Ascending aorta (tissue), 2 donors: ENCODE measurements around the gene TBC1D19. TPM values are rescaled to one million over a fixed set of nuclear protein-coding genes. Genes with fewer than 3 reads are reported as not detected.

Experiments
- DNase-seq, 2 donors: peaks; one replicate each; pipeline ENCODE4 v3.0.0-alpha.2; 2019; ENCODE audit warnings: low spot score in 2 of 2
- H3K27ac ChIP-seq, 2 donors: fragments of 200-600 bp; sonication (generic); one replicate each; pipeline ENCODE4 v1.5.1; 2016 to 2017; ENCODE audit warnings: mild to moderate bottlenecking in 1 of 2
- H3K27me3 ChIP-seq: fragments of 200-600 bp; sonication (generic); one replicate; pipeline ENCODE4 v1.5.1; 2017
- H3K36me3 ChIP-seq, 2 donors: fragments of 200-600 bp; sonication (generic); one replicate each; pipeline ENCODE4 v1.5.1; 2016
- H3K4me1 ChIP-seq, 2 donors: fragments of 200-600 bp; sonication (generic); one replicate each; pipeline ENCODE4 v1.5.1; 2016 to 2017; ENCODE audit warnings: mild to moderate bottlenecking in 1 of 2
- H3K4me3 ChIP-seq, 2 donors: fragments of 200-600 bp; sonication (generic); one replicate each; pipeline ENCODE4 v1.5.1; 2016 to 2017; ENCODE audit warnings: mild to moderate bottlenecking in 1 of 2
- H3K9me3 ChIP-seq, 2 donors: fragments of 200-600 bp; sonication (generic); one replicate each; pipeline ENCODE4 v1.5.1; 2016
- intact Hi-C: fragments of 100-400 bp; cut with DNase I; formaldehyde crosslinking; loops from one replicate; pipeline ENCODE4 v1.15.1; 2023
- total RNA-seq: library from RNA; depleted of rRNA; stranded (reverse); fragments of >200 nt; gene quantifications from one replicate; pipeline ENCODE4 v1.1.0, GENCODE V29; 2016
- TF ChIP-seq, protein P1 (sequence below), 3 experiments: fragments of 200-600 bp in 2 of 3; fragments of 450-650 bp in 1 of 3; sonication (generic) in 2 of 3; IDR thresholded peaks; one replicate each; pipeline ENCODE4 v1.5.1; 2016 to 2019; ENCODE audit warnings: antibody characterized with exemption in 3 of 3, mild to moderate bottlenecking in 1 of 3, moderate library complexity in 1 of 3

Gene TBC1D19
- total RNA-seq, 1 donor from 2014 or later = 18.1 TPM

- Histone ChIP-seq H3K27me3 (no peaks in the 10 kb centered on the region), H3K4me1 (no peaks in the 10 kb centered on the region), H3K36me3 (no peaks in the 10 kb centered on the region), H3K27ac (no peak overlapping the region), H3K9me3 (no peaks in the 10 kb centered on the region), H3K4me3 (no peak overlapping the region)
- TF ChIP-seq, protein P1, sequence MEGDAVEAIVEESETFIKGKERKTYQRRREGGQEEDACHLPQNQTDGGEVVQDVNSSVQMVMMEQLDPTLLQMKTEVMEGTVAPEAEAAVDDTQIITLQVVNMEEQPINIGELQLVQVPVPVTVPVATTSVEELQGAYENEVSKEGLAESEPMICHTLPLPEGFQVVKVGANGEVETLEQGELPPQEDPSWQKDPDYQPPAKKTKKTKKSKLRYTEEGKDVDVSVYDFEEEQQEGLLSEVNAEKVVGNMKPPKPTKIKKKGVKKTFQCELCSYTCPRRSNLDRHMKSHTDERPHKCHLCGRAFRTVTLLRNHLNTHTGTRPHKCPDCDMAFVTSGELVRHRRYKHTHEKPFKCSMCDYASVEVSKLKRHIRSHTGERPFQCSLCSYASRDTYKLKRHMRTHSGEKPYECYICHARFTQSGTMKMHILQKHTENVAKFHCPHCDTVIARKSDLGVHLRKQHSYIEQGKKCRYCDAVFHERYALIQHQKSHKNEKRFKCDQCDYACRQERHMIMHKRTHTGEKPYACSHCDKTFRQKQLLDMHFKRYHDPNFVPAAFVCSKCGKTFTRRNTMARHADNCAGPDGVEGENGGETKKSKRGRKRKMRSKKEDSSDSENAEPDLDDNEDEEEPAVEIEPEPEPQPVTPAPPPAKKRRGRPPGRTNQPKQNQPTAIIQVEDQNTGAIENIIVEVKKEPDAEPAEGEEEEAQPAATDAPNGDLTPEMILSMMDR (IDR thresholded peaks at IDR 0.05) = no peak
- intact Hi-C loops = no loop called here
- no peak for DNase-seq
Measured at GRCh38 chr4:26732356-26732755, 148.5 kb downstream of the TBC1D19 start.

DNA sequence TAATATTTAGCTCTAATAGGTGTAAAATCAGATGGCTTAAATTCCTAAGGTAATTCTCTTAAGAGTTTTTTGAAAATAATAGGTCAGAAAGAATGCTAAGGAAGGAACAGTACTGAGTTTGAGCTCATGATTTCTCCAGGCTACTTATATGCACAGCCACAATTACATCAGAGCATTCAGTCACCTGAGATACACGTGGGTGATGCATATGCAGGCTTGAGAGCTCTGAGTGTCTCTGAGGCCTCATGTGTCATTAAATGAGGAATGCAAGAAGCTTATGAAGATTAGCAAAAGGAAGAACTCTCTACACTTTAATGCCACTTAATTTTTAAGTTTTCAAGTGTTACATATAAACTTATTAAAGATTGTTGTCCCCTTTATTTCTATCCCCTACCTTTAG is 152.7 kb downstream of the TBC1D19 start:
- Histone ChIP-seq H3K27ac (no peak overlapping the region), H3K9me3 (no peaks in the 10 kb centered on the region)

DNA sequence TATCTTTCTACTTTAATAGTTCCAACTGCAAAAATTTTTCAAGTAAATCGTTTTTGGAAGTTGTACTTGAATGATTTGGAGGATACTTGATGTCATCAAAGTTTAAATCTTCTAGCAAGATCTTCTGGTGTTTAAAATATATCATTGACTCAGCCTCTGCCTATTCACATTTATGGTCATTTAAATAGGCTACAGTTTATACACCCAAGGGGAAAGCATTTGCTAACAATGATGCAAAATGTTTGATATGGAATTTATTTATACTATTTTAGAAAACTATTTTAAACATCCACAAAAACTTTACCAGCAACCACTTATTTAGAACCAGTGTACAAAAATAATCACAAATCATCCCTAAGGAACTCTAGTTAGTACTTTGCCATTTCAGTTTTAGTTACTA is 153.5 kb downstream of the TBC1D19 start:
- intact Hi-C loops = no loop called here
- Histone ChIP-seq H3K36me3 (no peaks in the 10 kb centered on the region), H3K4me1 (no peaks in the 10 kb centered on the region), H3K9me3 (no peaks in the 10 kb centered on the region), H3K27me3 (no peaks in the 10 kb centered on the region), H3K4me3 (no peak overlapping the region), H3K27ac (no peak overlapping the region)
- TF ChIP-seq, protein P1 (IDR thresholded peaks at IDR 0.05) = no peak
- DNase-seq = no peak

More for the DNA sequence above, 152.7 kb downstream of the TBC1D19 start:
- DNase-seq = no peak
- TF ChIP-seq, protein P1 (IDR thresholded peaks at IDR 0.05) = no peak
- Histone ChIP-seq H3K4me3 (no peak overlapping the region), H3K4me1 (no peaks in the 10 kb centered on the region), H3K36me3 (no peaks in the 10 kb centered on the region), H3K27me3 (no peaks in the 10 kb centered on the region)
- intact Hi-C loops = no loop called here

GRCh38 chr4:26741491-26741871 is 157.6 kb downstream of the TBC1D19 start:
- no peaks in the 10 kb centered on the region for H3K27me3 ChIP-seq
- H3K36me3 ChIP-seq = no peaks in the 10 kb centered on the region
- intact Hi-C loops = no loop called here
- TF ChIP-seq, protein P1 (IDR thresholded peaks at IDR 0.05) = no peak
- no peak overlapping the region for H3K27ac ChIP-seq
- no peak for DNase-seq
- peaks cover 0 to 12% of the 10 kb centered on the region in 2 donors for H3K9me3 ChIP-seq
- H3K4me3 ChIP-seq = no peak overlapping the region
- H3K4me1 ChIP-seq = no peaks in the 10 kb centered on the region

DNA sequence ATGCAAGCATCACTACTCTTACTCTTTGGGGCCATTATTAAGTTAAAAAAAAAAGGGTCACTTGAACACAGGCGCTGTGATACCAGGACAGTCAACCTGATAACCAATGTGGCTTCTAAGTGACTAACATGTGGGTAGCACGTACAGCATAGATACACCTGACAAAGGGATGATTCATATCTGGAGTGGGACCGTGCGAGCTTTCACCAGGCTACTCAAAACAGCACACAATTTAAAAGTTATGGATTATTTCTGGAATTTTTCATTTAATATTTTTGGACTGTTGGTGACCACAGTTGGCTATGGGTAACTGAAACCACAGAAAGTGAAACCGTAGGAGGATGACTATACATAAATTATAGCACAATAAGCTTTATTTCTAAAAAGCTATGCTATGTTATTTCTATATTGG is 162.9 kb downstream of the TBC1D19 start:
- TF ChIP-seq, protein P1 (IDR thresholded peaks at IDR 0.05) = no peak
- Histone ChIP-seq H3K4me3 (no peak overlapping the region), H3K27ac (no peak overlapping the region), H3K36me3 (peaks cover 0 to 11% of the 10 kb centered on the region in 2 donors), H3K27me3 (no peaks in the 10 kb centered on the region), H3K4me1 (no peaks in the 10 kb centered on the region), H3K9me3 (peaks cover 0 to 12% of the 10 kb centered on the region in 2 donors)
- intact Hi-C loops = no loop called here
- DNase-seq = no peak

GRCh38 chr4:26748811-26749210 is 164.9 kb downstream of the TBC1D19 start:
- intact Hi-C loops = no loop called here
- no peak for DNase-seq
- H3K27me3 ChIP-seq = no peaks in the 10 kb centered on the region

More at GRCh38 chr4:26748811-26749210, 164.9 kb downstream of the TBC1D19 start:
- Histone ChIP-seq H3K9me3 (peaks cover 0 to 5% of the 10 kb centered on the region in 2 donors), H3K36me3 (peaks cover 0 to 11% of the 10 kb centered on the region in 2 donors), H3K27ac (no peak overlapping the region), H3K4me3 (no peak overlapping the region), H3K4me1 (no peaks in the 10 kb centered on the region)
- TF ChIP-seq, protein P1 (IDR thresholded peaks at IDR 0.05) = no peak
